ENCODE measurements around the gene ATAT1.
"Not testable (repeated sequence)": the region's sequence is repeated elsewhere in the genome, so short reads cannot be mapped to it uniquely, and the experiment has no call there.

Gene ATAT1

DNA sequence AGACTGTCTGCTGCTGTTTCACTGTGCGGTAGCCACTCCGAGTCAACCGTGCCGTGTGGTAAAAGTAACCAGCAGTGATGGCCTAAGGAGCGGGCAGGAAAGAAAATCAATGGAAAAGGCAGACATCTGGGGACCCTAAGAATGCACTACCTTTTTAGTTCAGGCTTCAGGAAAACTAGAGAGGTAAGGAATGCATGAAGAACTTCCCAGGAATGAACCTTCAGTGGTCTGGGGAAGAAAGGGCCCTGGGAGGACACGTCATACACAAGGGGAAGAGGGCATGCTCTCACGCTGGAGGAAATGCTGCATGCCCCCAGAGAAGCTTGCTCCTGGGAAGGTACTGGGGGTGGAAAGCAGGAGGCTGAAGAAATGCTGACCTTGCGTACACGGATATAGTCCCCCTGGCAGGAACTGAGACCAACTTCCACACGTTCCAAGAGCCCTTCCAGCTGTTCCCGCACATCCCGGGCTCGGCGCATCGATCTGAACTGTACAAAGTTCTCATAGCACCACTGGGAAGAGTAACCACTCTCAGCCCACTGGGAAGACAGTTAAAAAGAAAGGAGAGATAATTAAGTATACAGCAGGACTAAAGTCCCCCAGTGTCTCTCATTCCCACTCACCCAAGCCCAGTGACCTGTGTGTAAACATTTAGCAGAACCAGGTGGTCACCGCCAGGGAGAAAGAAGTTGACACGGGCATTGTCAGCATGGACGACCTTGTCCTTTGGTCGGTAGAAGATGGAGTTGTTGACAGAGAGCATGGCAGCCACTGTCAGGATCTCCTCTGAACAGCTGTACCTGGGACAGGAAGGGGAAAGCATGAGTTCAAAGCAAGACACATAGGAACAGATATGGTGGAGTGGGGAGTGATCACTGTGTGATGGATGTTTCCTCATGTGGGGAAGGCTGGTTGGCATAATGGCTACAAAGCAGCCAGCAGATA lies 28.4 kb downstream of the ATAT1 start:
- DNase-seq: no peak

DNA sequence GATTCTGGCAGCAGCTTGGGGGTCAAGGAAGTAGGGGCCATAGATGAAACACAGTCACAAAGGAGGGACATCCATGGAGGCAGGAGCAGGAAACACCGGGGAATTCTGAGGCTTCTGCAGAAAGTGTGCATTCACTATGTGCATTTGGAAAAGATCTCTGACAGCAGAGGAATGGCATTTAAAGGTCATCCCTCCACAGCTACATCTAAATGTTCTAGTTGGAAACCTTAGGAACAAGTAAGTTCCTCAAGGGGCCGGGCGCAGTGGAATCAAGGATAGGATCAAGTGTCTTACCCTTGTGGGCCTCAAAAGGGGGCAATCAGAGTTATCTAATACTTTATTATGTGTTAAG lies 29.0 kb downstream of the ATAT1 start:
- no peak for DNase-seq

- DNase-seq: no peak
These were observed 29.8 kb downstream of the ATAT1 start for GRCh38 chr6:30656513-30656912.

DNA sequence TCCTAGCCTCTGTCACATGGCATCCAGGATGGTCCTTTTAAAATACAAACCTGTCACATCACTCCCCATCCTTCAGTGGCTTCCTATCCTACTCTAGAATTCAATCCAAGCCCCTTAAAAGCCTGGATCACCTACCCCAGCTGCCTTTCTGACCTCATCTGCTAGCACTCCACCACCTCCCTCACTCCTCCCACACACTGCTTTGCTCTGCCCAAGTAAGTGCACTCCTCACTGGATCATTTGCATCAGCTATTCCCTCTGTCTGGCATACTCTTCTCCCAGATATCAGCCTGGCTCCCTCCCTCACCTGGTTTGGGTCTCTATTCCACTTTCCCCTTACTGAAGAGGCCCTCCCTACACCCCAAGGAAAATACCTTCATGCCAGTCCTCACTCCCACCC lies 30.8 kb downstream of the ATAT1 start:
- no peak for DNase-seq

DNA sequence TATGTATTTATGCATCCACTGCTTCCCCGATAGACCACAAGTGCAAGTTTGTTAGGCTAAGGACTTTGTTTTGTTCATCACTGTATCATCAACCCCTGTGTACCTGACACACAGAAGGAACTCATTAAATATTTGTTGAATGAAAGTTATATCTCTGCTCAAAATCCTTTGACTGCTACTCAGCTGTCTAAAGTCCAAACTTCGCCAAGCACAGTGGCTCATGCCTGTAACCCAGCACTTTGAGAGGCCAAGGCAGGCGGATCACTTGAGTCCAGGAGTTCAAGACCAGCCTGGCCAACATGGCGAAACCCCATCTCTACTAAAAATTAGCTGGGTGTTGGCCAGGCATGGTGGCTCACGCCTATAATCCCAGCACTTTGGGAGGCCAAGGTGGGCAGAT lies 31.2 kb downstream of the ATAT1 start:
- not testable (repeated sequence) for DNase-seq

- DNase-seq: no peak
These were observed 38.5 kb downstream of the ATAT1 start for GRCh38 chr6:30664994-30665767.

- peak; percentile 49 to 65 for DNase-seq
These were observed 39.6 kb downstream of the ATAT1 start for GRCh38 chr6:30666300-30666699.

GRCh38 chr6:30670760-30671527 lies 44.3 kb downstream of the ATAT1 start:
- no peak for DNase-seq

- DNase-seq: peak; percentile 90 to 94
These were observed 46.0 kb downstream of the ATAT1 start, which contains the start of gene DHX16 for GRCh38 chr6:30672445-30673253. DHX16 (minus strand) TSS chr6:30673006; CDS start chr6:30672841, 165 bp downstream.

DNA sequence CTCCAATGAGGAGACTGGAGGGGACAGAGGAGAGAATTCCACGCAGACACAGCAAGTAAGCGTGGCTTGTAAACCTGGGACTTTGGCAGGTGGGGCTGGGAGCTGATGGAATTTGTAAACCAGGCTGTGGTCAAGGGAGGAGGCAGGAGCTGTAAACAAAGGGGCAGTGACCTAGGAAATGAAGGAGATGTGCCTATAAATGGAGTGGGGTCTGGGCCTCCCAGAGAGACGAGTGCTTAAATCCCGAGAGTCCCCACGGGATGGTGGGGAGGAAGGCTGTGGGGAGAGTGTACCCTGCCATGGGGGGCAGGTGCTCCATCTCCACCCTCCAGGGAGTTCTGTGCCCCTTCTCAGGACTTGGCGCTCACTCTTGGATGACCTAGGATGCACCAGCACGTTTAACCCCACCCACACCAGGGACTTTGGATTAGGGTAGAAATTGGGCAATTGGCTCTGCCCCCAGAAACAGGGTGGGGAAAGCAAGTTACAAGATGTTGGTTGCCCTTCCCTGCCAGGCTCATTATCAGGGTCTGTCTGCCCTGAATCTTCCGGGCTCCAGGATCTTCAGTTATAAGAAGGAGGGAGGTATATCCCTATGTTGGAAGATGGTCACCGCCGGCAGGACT lies 50.1 kb downstream of the ATAT1 start:
- no peak for DNase-seq

- peak; percentile 93 to 94 for DNase-seq
These were observed 52.5 kb downstream of the ATAT1 start for GRCh38 chr6:30678964-30679726.

DNA sequence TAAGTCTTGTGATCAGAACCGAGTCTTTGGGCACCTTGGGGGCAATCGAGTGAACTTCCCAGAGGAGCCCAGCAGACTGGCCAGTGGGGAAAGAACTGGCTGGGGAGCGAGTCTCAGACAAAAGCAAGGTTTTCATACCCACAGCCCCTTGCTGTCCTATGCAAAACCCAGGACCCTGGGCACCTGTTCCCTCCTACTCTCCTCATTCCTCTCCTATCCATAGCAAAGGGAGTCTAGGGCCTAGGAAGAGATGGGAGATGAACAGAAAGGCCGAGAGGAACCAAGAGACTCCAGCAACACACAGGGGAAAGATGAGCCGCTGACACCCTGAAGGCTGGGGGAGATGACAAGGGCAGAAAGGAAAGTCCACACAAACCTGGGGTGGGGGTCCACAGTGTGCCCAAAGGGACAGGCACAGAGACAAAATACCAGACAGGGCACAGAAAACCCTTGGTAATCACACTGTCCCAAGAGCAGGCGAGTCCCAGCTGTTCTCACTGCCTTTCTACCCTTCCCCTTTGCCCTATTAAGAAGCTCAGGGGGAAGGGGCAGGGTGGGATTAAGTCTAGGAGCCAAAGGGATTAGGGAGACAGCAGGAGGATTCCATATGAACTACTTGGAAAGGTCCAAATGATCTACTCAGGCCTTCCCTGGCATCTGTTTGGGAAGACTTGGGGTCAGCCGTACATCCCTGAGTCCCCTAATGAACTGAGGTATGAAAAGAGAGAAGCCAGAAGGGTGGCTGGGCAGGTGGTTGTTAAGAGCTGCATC lies 53.3 kb downstream of the ATAT1 start:
- peak in 1 of 2 experiments; percentile 18 for DNase-seq

GRCh38 chr6:30681766-30682142 lies 55.1 kb downstream of the ATAT1 start:
- peak in 1 of 2 experiments; percentile 18 for DNase-seq

DNA sequence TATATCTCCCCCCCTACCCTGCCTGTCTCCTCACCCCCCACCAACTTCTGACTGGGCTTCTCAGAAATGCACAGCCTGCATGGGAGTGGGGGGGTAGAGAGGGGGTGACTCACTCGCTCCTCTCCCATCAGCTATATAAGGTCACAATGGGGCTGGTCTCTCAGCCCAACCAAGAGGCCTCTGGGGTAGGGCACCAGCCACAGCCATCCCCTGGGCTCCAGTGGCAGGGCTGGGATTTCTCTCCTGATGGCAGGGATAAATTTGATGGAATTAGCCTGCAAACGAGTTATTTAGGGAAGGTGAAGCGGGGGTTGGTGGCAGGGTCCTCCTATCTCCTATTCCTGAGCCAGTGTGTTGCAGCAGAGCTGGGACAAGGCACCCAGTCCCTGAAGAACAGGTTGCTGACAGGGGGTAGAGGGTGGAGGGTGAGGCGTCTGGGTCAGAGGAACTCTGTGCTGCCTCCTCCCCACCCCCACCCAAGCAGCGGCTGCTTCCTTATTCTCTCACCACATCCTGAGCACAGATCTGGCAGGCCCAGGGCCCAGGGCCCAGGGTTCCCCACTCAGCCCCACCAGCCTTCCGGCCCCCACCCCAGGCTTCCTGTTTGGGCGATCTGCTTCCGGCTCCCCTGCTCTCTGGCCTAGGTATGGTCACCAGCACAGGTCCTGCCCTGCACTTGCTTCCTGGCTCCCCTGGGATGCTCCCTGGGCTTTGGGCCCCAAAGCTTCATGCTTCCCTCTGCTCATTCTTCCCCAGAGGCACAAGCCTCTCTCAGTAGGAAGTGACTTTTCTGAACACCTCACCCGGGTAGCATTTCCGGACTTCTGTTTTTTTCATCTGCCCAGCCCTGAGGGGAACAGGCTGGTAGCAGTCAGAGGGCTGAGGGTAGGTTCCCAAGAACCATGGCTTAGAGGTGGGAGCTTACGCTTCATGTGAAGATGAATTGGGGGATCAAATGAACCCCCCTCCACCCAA lies 55.8 kb downstream of the ATAT1 start:
- DNase-seq: peak; percentile 85 to 90

DNA sequence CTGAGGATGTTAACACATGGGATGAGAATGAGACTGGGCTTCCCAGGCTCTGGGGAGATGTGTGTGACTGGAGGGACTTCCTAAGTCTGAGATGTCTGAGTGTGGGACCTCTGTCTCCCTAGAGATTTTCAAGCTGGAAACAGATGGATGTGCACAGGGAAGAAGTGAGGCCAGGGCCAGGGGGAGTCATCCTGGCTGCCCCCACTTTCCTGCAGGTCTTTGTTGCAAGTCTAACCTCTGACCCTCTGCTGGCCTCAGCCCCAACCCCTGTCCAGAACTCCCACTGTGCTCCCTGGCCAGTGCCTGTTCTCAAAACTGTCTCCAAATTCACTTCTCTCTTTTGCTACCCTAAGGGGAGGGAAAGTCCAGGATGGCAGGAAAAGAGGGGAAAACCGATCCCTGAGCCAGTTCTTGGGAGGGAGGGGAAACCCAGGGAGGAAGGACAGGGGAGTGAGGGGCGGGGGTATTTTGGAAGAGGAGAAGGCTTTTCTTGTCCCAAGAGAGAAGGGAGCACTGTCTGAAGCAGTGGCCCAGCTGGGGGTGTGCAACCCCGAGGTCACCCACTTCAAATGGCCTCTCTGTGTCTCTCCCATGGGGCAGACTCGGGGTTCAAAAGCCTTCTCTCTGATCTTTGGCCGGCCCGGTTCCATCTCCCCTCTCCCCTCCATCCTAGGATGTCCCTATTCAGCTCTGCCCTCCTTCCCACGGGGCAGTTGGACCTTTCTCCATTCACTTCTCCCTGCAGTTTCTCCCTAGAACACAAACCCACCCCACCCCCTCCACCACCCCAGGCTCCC lies 56.7 kb downstream of the ATAT1 start:
- DNase-seq: peak in 1 of 2 experiments; percentile 26

GRCh38 chr6:30683980-30684338 lies 57.3 kb downstream of the ATAT1 start:
- no peak for DNase-seq

GRCh38 chr6:30684386-30685156 lies 57.9 kb downstream of the ATAT1 start:
- peak; percentile 68 to 73 for DNase-seq

Measured in activated CD4-positive, alpha-beta T cell treated with anti-CD3 and anti-CD28 coated beads, Interleukin-2, amount 50 U/mL, for 48 hours (primary cell).